C4-2B (cell line): Measurements from ENCODE around the gene WDR7.

Experiments
- CTCF ChIP-seq: fragments of 450-650 bp; conservative IDR thresholded peaks from 2 replicates; pipeline ENCODE4 v1.5.1; 2017; ENCODE audit warnings: mild to moderate bottlenecking
- ZFX ChIP-seq: fragments of 450-650 bp; IDR thresholded peaks from 2 replicates; pipeline ENCODE4 v1.6.1; 2017

- TF ChIP-seq CTCF: no peak
- TF ChIP-seq ZFX: no peak
Observed at GRCh38 chr18:56921896-56922480, 270.8 kb downstream of the WDR7 start.
